Lung (tissue), 12 donors: ENCODE data around the gene ZNF777. TPM values are rescaled to one million over a fixed set of nuclear protein-coding genes. Genes with fewer than 3 reads are reported as not detected.
A peak's percentile ranks its signal among the peaks of the same experiment; 100 is the strongest.

Source experiments
- ATAC-seq: fragments of 200-7000 bp; cut with Tn5 transposase; one replicate; pipeline ENCODE4 v1.9.1; 2020; ENCODE audit warnings: moderate number of reproducible peaks; ENCODE audit not compliant: insufficient read depth, low FRiP score
- DNase-seq, 3 donors: peaks; one replicate each; pipeline ENCODE4 v3.0.0-alpha.2; 2013 to 2017
- H3K27ac ChIP-seq, 2 donors: one replicate each; pipeline ENCODE4 v1.5.1; 2013; ENCODE audit warnings: mild to moderate bottlenecking in 2 of 2, moderate library complexity in 2 of 2, control low read depth in 1 of 2, inconsistent platforms in 1 of 2, low read depth in 1 of 2, low read length in 1 of 2
- H3K27me3 ChIP-seq, 3 donors: one replicate each; pipeline ENCODE4 v1.5.1; 2013; ENCODE audit warnings: low read length in 2 of 3; ENCODE audit not compliant: control insufficient read depth in 3 of 3, insufficient read depth in 3 of 3
- H3K36me3 ChIP-seq, 4 donors: one replicate each; pipeline ENCODE4 v1.5.1; 2013; ENCODE audit warnings: low read length in 4 of 4, mild to moderate bottlenecking in 1 of 4, moderate library complexity in 1 of 4; ENCODE audit not compliant: control insufficient read depth in 4 of 4, insufficient read depth in 4 of 4
- H3K4me1 ChIP-seq, 5 donors: one replicate each; pipeline ENCODE4 v1.5.1; 2013; ENCODE audit warnings: low read length in 5 of 5, mild to moderate bottlenecking in 2 of 5, moderate library complexity in 1 of 5; ENCODE audit not compliant: control insufficient read depth in 5 of 5, insufficient read depth in 5 of 5
- H3K4me3 ChIP-seq: one replicate; pipeline ENCODE4 v1.5.1; 2013; ENCODE audit warnings: mild to moderate bottlenecking, control low read depth, moderate library complexity
- H3K9ac ChIP-seq, 2 donors: one replicate each; pipeline ENCODE4 v1.5.1; 2013; ENCODE audit warnings: low read length in 2 of 2, control low read depth in 1 of 2; ENCODE audit not compliant: insufficient read depth in 1 of 2
- H3K9me3 ChIP-seq, 4 donors: one replicate each; pipeline ENCODE4 v1.5.1; 2013; ENCODE audit warnings: low read length in 3 of 4, mild to moderate bottlenecking in 1 of 4, moderate library complexity in 1 of 4; ENCODE audit not compliant: control insufficient read depth in 4 of 4, insufficient read depth in 3 of 4
- CTCF ChIP-seq: IDR thresholded peaks from 2 replicates; pipeline ENCODE4 v1.5.1; 2012; ENCODE audit warnings: mild to moderate bottlenecking; ENCODE audit errors: control extremely low read depth, extremely low read depth
- WGBS, 2 donors: extraction: QIAGEN DNeasy Blood & Tissue Kit; methylation state at CpG; one replicate each; pipeline ENCODE4 v1.1.7; 2013; 5-methylcytosine and 5-hydroxymethylcytosine counted together
- polyA plus RNA-seq, 2 donors: library from polyadenylated mRNA; stranded (reverse); fragments of 200-250 nt; gene quantifications; one replicate each; pipeline ENCODE4 v1.2.1, GENCODE V29; 2013
- total RNA-seq, 2 donors: library from RNA; depleted of rRNA in 1 of 2; stranded (reverse); fragments of >200 nt in 1 of 2; gene quantifications; one replicate each; pipeline ENCODE4 v1.2.1, GENCODE V29; 2014 to 2021
- donor health status: control.
- donor health status: control.
- donor health status: Bipolar disorder and iron deficiency.
- donor health status: healthy.
- donor health status: DM: yes; HTN: yes; CAD: no.

The ZNF777 gene
- total and polyA plus RNA-seq, 4 donors: 7.6 to 12.3 (median 8.6) TPM

GRCh38 chr7:149505551-149505950 is 44.7 kb upstream of the ZNF777 start:
- Histone ChIP-seq H3K36me3 (no peaks in the 10 kb centered on the region), H3K9me3 (peaks cover 0 to 12% (median 7%) of the 10 kb centered on the region in 4 donors), H3K9ac (no peak overlapping the region), H3K27ac (no peak overlapping the region), H3K4me1 (peaks cover 0 to 9% (median 0%) of the 10 kb centered on the region in 5 donors), H3K27me3 (no peaks in the 10 kb centered on the region), H3K4me3 (no peak overlapping the region)
- ATAC-seq: no peak
- DNase-seq: no peak
- no peak for TF ChIP-seq CTCF

- Histone ChIP-seq H3K27ac (no peak overlapping the region), H3K36me3 (no peaks in the 10 kb centered on the region), H3K9me3 (peaks cover 0 to 3% (median 0%) of the 10 kb centered on the region in 4 donors), H3K9ac (no peak overlapping the region), H3K4me3 (no peak overlapping the region), H3K4me1 (peaks cover 0 to 11% (median 4%) of the 10 kb centered on the region in 5 donors), H3K27me3 (no peaks in the 10 kb centered on the region)
- no peak for DNase-seq
- WGBS, 2 donors: 71 to 87% methylated on average over 11 to 13 of the region's 13 CpGs
- ATAC-seq: no peak
- TF ChIP-seq CTCF: no peak
These were observed 40.8 kb upstream of the ZNF777 start for GRCh38 chr7:149501651-149502050.

- Histone ChIP-seq H3K27me3 (no peaks in the 10 kb centered on the region), H3K4me3 (no peak overlapping the region), H3K36me3 (no peaks in the 10 kb centered on the region), H3K9ac (no peak overlapping the region), H3K27ac (no peak overlapping the region), H3K9me3 (no peaks in the 10 kb centered on the region), H3K4me1 (peaks cover 0 to 13% (median 6%) of the 10 kb centered on the region in 5 donors)
- no peak for TF ChIP-seq CTCF
- WGBS, 2 donors: 70 to 90% methylated on average over 4 of the region's 4 CpGs
- DNase-seq (peak; percentile 48 to 80 (median 70)), ATAC-seq (no peak)
These were observed 40.0 kb upstream of the ZNF777 start for GRCh38 chr7:149500910-149501309.

GRCh38 chr7:149500201-149500600 is 39.3 kb upstream of the ZNF777 start:
- Histone ChIP-seq H3K27ac (no peak overlapping the region), H3K27me3 (no peaks in the 10 kb centered on the region), H3K4me3 (no peak overlapping the region), H3K9me3 (no peaks in the 10 kb centered on the region), H3K4me1 (peaks cover 0 to 20% (median 13%) of the 10 kb centered on the region in 5 donors), H3K9ac (no peak overlapping the region), H3K36me3 (no peaks in the 10 kb centered on the region)
- DNase-seq: no peak
- no peak for ATAC-seq
- TF ChIP-seq CTCF: no peak
